Midbrain (tissue), 1 donor: Measurements from ENCODE around the gene GRK6.

ENCODE experiments used
- DNase-seq: peaks from one replicate; lab custom pipeline; 2025; lab: John Stamatoyannopoulos, UW

GRK6 gene

DNA sequence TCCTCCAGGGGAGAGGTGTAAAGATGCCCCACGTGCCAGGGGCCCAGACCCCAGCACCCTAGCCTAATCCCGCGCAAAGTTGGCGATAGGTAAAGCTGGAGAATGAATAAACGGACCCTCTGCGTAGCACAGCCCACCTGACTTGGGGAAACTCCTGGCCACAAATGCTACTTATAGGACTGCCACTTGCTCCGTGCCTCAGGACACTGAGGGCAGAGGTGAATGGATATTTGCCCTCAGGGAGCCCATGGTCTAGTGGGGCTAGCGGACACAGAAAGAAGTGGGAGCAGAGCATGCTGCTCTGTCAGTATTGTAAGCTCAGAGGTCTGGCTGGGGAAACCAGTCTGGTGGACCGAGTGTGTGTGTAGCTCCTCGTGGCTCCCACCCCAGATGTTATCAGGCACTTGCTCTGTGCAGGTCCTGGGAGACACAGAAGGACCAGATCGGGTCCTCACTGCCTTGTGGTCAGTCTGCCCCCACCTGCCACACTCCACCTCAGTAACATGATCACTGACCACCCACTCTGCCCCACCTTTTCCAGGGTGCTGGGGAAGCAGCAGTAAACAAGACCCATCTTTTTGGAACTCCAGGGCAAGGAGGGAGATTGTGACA, 841 bp downstream of the GRK6 start:
- DNase-seq, result no peak

DNA sequence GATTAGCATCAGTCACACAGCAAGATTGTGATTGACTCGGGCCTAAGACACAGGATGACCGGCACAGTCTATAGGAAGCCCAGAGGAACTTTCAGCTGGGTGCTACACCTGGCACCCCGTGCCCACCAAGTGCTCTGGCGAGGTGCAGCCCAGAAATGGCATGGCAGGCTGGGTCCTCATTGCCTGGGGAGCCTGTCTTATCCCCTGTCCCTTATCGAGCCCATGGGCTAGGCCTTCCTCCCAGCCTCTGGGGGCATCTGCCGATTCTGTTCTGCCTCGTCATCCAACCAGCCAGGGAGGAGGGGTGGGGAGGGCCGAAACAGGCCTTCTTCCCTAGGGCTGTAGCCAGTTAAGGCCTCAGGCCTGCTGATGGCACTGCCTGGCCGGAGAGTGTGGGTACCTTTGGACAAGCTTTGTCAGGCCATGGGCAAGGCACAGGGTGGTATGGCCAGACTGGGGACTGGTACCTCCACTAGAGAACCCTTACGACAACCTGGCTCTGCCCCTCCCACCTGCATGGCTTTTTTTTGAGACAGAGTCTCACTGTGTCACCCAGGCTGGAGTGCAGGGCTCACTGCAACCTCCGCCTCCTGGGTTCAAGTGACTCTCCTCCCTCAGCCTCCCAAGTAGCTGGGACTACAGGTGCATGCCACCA, 1.6 kb downstream of the GRK6 start:
- no peak for DNase-seq

DNA sequence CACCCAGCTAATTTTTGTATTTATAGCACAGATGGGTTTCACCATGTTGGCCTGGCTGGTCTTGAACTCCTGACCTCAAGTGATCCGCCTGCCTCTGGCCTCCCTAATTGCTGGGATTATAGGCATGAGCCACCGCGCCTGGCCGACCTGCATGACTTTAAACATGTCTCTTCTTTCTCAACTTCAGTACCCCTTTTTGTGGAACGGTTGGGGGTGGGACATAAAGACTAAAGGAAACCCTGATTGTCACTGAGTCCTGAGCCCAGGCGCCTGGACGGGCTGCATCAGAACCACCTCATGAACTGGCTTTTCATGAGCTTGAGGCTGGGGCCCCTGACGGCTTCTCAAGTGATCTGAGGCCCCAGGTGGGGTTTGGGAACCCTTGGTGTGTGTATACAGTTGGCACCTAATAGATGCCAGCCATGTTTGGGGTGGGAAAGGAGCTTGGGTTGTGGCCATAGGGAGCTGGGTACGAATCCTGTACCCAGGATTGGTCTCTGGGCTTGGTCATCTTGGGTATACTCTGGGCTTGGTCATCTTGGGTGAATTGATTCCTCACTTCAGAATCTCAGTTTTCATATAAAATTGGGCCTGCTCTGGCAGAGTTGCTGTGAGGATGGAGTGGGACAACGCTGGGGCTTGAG, 2.2 kb downstream of the GRK6 start:
- no peak for DNase-seq

DNA sequence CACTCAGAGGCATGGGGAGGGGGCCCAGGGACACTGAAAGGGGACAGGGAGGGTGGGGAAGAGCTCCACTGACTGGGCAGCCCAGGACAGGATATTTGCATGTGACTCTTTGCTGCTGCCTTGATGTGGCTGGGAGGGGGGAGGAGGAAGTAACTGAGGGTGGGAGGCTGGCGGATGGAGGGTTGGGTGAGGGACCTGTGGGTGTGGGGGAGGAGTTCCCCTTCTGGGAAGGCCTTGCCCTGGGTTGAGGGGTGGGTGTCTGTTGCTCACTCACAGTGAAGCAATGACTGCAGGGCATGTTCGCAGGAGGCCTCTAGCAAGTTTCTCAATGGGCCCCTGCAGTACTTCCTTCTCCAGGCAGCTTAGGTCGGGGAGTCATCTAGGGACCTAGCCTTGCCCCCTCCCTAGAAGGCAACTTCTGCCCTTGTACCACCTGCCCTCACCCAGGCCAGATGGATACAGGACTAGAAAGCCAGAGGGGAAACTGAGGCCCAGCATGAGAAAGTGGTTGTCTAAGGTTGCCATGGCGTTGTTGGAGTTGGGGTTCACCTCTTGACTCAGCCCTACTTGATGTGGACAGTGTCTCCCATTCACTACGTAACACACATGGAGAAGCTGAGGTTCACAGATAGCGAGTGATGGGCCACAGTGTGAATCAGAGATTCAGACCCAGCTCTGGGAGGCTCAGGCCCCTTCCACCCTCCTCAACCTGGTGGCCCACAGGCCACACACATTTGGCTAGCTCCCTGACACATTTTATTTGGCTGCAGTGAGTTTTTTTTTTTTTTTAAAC, 3.0 kb downstream of the GRK6 start:
- DNase-seq, result peak; percentile 34

DNA sequence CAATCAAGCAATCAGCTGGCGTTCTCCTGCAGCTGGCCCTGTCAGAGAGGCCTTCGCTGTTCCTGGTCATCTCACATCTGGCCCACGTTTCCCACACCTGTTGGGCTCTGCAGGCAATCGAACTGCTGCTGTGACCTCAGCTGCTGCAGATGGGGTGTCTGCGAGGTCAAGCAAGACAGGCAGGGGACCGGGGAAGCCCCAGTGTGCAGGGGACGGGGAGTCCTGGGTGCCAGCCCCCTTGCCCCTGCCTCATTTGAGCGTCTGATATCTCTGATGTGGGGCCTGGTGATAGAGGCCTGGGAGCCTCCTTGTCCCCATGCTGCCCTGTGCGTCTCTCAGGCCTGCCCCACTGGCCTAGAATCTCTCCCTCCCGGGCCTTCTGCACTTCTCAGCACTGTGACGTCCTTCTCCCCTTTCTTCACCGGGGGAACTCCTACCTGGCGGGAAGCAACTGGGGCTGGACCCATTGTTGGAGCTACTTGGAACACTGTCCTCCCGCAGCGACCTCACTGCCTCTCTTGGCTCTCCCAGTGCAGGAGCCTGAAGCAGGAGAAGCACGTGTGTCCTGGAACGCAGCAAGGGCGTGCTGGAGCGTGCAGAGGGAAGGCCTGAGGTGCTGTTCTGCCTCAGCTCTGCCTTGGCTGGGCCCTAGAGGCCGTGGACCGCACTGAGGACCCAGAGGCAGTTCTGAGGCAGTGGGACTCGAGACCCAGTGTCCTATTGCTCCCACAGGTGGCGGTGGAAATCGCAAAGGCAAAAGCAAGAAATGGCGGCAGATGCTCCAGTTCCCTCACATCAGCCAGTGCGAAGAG, 3.9 kb downstream of the GRK6 start:
- no peak for DNase-seq

DNA sequence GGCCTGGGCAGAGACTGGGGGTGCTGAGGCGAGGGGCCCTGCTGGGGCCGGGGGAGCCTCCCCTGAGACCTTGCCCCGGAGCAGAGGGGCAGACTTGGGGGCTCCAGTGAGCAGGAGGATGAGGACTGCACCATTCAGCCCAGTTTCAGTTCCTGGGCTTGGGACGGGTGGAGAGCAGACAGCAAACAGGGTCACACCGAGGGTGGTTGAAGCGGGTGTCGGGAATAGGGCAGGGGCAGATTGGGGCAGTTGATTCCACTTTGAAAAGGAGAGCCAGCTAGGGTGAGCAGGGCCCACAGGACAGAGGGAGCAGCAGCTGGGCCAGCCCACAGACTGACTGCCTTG, 4.5 kb downstream of the GRK6 start:
- DNase-seq, result no peak

DNA sequence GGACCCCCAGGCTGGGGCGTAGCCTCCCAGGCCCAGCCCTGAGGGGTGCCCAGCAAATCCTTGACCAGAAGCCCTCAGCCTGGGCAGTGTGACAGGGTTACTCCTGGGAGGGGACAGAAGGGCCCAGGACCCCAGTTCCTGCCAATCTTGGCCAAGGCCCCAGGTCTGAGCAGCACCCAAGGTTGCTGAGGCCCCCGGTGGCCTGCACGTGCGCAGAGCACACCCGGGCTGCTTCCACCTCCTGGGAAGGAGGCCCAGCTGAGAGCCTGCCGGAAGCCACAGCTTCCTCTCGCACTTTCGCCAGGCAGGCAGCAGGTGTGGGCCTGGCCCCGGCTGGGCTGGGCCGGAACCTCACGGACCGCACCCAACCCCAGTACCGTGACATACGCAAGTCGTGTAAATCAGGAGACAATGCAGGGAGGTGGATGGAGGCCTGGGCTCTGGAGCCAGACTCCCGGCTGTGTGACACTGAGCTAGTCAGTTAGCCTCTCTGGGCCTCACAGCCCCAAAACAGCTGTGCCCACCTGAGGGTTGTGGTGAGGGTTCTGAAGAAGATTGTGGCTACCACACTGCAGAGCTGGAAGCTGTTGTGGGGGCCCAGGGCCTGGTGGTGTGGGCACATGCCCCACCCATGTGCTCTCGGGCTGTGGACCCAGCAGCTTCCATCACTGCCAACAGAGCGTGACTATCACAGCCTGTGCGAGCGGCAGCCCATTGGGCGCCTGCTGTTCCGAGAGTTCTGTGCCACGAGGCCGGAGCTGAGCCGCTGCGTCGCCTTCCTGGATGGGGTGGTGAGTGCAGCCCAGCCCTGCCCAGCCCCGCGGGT, 5.1 kb downstream of the GRK6 start:
- no peak for DNase-seq

DNA sequence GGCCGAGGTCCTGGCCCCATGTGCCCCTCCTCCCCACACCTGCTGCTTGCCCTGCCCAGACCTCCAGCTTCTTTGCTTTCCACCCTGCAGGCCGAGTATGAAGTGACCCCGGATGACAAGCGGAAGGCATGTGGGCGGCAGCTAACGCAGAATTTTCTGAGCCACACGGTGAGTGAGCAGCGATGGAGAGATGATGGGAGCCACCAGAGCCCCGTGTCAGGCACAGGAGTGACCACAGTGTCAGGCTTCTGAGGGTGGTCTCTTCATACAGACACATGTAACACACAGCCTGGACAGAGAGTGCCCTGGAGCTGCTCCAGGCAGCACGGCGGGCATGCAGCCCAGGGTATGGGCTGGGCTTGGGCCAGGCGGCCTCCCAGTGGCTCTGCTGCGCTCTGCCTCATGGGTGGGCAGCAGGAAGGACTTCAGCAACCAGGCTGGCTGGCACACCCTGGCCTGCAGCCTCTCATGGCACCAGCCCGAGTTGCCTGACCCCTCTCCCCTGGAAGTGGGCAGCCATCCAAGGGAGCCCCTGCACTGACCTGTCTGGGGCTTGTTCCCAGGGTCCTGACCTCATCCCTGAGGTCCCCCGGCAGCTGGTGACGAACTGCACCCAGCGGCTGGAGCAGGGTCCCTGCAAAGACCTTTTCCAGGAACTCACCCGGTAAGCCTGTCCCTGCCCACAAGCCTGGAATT, 5.8 kb downstream of the GRK6 start:
- DNase-seq, result peak; percentile 48

DNA sequence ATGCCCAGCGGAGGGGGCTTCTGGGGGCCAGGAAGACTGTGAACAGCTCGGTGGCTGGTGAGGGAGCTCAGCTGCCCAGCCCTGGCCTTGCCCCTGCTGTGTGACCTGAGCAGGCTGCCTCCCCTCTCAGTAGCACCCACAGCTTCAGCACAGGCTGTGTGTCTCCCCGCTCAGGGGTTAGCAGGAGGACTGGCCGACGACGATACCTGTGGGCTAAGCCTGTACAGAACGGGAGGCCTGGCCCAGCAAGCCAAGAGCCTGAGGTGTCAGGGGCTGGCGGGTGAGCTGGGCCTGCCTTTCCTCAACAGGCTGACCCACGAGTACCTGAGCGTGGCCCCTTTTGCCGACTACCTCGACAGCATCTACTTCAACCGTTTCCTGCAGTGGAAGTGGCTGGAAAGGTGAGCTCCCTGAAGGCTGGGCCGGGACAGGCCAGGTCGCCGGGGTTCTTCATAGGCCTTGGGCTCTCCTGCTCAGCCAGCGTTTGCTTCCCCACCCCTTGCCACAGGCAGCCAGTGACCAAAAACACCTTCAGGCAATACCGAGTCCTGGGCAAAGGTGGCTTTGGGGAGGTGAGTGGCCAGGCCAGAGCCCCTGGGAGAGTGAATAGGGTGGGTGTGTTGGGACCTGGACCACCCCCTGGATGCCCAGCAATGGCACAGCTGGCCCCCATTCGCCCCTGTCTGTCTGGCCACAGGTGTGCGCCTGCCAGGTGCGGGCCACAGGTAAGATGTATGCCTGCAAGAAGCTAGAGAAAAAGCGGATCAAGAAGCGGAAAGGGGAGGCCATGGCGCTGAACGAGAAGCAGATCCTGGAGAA, 6.6 kb downstream of the GRK6 start:
- DNase-seq, result no peak

DNA sequence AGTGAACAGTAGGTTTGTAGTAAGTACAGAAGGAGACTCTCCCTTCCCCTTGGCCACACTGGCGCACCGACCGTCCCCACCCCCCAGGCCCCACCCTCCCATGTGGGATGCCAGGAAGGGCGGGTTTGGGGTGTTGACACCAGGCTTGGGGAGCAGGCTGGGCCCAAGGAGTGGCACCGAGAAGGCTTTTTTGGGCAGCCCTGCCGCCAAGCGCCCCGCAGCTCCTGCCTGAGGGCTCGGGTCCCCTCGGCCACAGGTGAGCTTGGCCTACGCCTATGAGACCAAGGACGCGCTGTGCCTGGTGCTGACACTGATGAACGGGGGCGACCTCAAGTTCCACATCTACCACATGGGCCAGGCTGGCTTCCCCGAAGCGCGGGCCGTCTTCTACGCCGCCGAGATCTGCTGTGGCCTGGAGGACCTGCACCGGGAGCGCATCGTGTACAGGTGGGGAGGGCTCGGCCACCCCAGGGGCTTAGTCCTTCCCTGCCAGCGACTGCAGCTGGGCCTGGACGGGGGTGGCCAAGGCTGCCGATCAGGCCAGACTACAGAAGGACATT, 7.3 kb downstream of the GRK6 start:
- DNase-seq, result no peak

DNA sequence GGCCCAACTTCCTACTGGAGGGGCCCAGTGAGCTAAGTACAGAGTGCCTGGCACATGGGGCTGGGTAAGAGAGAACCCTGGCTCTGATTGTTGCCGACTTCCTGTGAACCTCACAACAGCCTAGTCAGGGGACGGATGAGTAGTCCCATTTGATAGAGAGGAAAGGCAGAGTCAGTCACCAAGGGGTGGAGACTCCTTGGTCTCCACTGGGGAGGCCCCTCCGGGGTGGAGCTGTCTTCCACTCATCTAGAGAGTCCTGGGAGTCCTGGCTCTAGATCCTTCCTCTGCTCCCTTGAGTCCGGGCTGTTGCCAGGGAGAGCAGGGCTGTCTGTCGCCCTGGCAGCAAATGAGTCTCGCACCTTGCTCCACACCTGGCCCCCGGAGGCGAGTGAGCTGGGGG, 8.0 kb downstream of the GRK6 start:
- no peak for DNase-seq

DNA sequence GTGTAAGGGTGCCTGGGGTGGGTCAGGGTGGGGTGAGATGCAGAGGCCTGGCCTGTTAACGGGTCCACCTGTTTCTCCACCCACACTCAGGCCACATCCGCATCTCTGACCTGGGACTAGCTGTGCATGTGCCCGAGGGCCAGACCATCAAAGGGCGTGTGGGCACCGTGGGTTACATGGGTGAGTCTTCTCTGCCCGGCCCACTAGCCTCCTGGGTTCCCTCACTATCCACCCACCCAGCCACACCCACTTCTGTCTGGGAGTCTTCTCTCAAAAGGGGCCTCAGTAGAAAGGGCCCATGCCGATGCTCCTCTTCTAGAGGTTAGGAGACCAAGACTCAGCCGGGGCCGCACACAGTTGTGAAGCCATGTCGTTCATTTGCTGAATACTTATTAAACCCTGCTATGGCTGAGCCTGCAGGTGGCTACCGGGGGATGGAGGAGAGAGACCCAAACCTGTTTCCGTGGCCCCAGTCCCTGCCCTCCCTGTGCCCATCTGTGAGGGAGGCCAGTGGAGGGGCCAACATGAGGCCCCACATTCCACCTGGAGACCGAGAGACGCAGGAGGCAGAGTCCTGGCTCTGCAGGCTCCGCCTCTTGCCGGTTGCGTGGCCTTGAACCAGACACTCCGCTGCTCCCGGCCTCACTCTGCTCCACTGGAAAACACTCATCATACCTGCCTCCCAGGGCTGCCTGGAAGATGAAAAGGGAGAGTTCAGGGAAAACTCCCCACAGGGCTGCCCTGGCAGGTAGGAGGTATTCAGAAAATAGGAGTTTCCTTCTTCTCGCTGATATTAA, 8.7 kb downstream of the GRK6 start:
- DNase-seq, result no peak

DNA sequence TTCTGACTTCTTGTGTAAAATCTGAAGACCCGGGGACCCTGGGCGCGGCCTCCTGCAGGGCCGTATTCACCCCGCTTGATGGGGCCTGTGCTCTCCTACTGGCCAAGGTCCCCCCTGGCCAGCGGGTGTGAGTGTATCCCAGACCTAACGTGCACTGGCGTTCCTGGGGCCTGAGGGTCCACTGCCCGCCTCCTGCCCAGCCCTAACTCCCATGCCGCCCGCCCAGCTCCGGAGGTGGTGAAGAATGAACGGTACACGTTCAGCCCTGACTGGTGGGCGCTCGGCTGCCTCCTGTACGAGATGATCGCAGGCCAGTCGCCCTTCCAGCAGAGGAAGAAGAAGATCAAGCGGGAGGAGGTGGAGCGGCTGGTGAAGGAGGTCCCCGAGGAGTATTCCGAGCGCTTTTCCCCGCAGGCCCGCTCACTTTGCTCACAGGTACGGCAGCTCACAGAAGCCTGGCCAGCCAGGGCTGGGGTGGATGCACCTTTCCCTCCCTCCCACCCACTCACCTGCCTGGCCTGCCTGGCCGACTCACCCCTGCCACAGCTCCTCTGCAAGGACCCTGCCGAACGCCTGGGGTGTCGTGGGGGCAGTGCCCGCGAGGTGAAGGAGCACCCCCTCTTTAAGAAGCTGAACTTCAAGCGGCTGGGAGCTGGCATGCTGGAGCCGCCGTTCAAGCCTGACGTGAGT, 9.5 kb downstream of the GRK6 start:
- DNase-seq, result no peak

DNA sequence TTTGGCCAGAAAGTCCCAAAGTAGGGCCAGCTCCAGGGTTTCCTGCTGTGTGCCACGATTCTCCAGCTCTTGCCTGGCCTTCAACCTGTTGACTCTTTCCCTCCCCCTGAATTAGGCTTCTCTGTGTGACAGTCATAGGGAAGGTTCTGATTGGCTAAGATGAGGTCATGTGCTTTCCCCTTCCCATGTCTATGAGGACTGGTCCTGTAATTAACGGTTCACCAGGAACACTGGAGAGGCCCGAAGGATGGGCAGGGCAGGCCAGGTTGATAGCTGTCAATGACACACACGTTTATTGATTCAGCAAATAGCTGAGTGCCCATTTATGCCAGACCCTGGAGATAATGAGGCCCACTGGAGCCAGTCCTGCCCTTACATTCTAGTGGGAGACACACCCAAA, 11.1 kb downstream of the GRK6 start:
- DNase-seq, result no peak

DNA sequence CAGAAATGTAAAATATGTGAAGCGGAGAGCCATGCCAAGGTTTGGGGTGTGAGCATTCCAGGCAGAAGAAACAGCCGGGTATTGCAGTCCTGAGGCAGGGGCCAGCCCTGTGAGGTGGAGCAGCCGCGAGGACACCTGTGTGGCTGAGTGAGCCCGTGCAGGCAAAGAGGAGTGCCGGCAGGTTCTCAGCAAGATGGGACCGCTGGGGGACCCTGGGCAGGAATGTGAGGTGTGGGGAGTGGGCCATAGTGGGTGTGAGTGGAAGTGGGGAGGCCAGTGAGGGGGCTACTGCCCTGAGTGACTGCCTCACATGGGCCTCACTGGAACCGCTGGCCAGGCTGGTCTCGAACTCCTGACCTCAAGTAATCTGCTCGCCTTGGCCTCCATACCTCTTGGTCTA, 12.0 kb downstream of the GRK6 start:
- no peak for DNase-seq

DNA sequence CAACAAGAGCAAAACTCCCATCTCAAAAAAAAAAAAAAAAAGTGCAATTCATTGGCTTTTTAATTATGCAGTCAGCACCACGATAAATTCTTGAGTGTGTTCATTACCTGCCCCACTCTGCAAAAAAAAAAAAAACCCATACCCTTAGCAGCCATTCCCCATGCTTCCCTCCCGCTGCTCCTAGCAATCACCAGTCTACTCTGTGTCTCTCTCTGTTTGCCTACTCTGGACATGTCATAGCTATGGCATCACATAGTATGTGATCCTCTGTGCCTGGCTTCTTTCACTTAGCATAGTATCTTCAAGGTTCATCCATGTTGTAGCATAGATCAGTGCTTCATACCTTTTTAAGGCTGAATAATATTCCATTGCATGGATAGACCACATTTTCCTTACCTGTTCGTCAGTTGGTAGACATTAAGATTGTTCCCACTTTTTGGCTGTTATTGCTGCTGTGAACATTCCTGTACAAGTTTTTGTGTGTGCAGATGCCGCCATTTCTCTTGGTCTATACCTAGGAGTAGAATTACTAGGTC, 13.1 kb downstream of the GRK6 start:
- no peak for DNase-seq

DNA sequence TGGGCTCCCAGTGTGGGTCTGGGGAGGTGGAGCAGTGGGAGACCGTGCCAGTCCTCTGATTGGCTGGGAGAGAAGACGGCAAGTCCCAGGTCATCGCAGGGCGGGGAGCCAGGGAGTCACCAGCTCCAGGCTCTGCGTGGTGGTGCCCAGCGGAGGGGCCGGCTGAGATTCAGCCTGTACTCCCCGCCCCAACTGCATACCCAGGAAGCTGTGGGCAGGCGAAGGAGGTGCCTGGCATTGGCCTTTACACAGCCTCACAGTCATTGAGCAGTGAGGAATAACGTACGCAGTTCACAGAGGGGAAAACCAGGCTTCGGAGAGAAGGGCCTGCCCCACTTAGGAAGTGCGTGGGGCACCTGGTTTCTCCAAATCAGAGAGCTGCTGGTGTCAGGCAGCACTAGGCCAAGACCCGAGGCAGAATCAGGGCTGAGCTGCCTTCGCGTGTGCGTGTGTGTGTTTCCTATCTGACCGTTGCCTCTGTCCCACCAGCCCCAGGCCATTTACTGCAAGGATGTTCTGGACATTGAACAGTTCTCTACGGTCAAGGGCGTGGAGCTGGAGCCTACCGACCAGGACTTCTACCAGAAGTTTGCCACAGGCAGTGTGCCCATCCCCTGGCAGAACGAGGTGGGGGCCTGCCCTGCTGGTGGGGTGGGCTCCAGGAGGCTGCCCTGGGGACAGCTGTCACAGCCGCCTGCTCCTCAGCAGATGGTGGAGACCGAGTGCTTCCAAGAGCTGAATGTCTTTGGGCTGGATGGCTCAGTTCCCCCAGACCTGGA, 13.9 kb downstream of the GRK6 start:
- DNase-seq, result no peak
